Activated CD4-positive, alpha-beta memory T cell treated with anti-CD3 and anti-CD28 coated beads, Interleukin-2, amount 10 ng/mL, durations not matched to agents 7 days and 5 days (primary cell): ENCODE results near the gene SYNGR3. TPM values are rescaled to one million over a fixed set of nuclear protein-coding genes. Genes with fewer than 3 reads are reported as not detected.

Experiments
- CTCF ChIA-PET: fragments of 350-600 bp; sonication (Branson Sonifier 250); formaldehyde crosslinking; loops from one replicate; lab custom pipeline; 2021; ENCODE audit warnings: antibody characterized with exemption, inconsistent platforms; lab: Charles Lee
- POLR2A ChIA-PET: fragments of 350-600 bp; sonication (Branson Sonifier 250); formaldehyde crosslinking; loops from one replicate; lab custom pipeline; 2021; ENCODE audit warnings: antibody characterized with exemption; lab: Charles Lee
- DNase-seq: peaks from one replicate; pipeline ENCODE4 v3.0.0-alpha.2; 2020
- H3K27ac Mint-ChIP-seq: one replicate; pipeline ENCODE4 v1.8.0; 2021; ENCODE audit warnings: mild to moderate bottlenecking, mixed read lengths
- H3K27me3 Mint-ChIP-seq: one replicate; pipeline ENCODE4 v1.8.0; 2021; ENCODE audit warnings: mixed read lengths
- H3K36me3 Mint-ChIP-seq: one replicate; pipeline ENCODE4 v1.8.0; 2021; ENCODE audit warnings: low read depth, mixed read lengths
- H3K4me1 Mint-ChIP-seq: one replicate; pipeline ENCODE4 v1.8.0; 2021; ENCODE audit warnings: mixed read lengths
- H3K4me3 Mint-ChIP-seq: one replicate; pipeline ENCODE4 v1.8.0; 2021; ENCODE audit warnings: mild to moderate bottlenecking, mixed read lengths
- H3K9me3 Mint-ChIP-seq: one replicate; pipeline ENCODE4 v1.8.0; 2021; ENCODE audit warnings: mixed read lengths
- total RNA-seq, 2 experiments: library from RNA; stranded (reverse); gene quantifications; one replicate each; pipeline ENCODE4 v1.2.3, GENCODE V29; 2021

The SYNGR3 gene
- total RNA-seq, 2 experiments from 2014 or later = 12.3 to 12.6 TPM

DNA sequence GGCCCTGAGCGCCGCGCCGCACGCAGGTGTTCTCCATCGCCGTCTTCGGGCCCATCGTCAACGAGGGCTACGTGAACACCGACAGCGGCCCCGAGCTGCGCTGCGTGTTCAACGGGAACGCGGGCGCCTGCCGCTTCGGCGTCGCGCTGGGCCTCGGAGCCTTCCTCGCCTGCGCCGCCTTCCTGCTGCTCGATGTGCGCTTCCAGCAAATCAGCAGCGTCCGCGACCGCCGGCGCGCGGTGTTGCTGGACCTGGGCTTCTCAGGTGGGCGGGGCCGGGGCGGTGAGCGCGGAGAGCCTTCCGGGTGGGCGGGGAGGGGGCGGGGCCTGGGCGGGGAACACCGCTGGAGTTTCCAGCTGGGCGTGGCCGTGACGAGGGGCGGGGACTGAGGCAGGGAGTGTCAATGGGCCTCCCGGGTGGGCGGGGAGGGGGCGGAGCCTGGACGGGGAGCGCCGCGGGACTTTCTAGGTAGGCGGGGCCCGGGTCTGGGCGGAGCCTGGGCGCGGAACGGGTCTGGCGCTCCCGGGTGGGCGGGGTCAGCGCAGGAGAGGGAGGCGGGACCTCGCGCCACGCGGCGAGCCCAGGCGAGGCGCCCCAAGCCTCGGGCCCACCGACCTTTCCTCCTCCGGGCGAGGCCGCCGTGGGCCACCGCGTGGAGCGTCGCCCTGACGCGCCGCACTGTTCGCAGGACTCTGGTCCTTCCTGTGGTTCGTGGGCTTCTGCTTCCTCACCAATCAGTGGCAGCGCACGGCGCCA, 2.4 kb downstream of the SYNGR3 start:
- peak; percentile 98 for DNase-seq
- Mint-ChIP-seq H3K36me3 (peaks cover 12% of the 10 kb centered on the region), H3K4me3 (peak overlapping the region; percentile 73), H3K27me3 (peaks cover 14% of the 10 kb centered on the region), H3K27ac (peak overlapping the region; percentile 35), H3K9me3 (no peaks in the 10 kb centered on the region), H3K4me1 (peaks cover 37% of the 10 kb centered on the region)
- ChIA-PET CTCF (interaction anchor here (1.5 to 3.8 kb wide), 2 partner anchors 12 to 163 kb away, joined by 3 to 36 read pairs; partner anchors contain the start of gene TRAF7), POLR2A (interaction anchor here (1.0 to 5.6 kb wide), 9 partner anchors 8 to 222 kb away, joined by 3 to 56 read pairs (median 15); partner anchors contain the start of genes GFER, NOXO1, PGP and RPS2)

GRCh38 chr16:1992704-1993317, 3.0 kb downstream of the SYNGR3 start:
- Mint-ChIP-seq H3K9me3 (no peaks in the 10 kb centered on the region), H3K4me3 (no peak overlapping the region), H3K4me1 (peaks cover 37% of the 10 kb centered on the region), H3K36me3 (peaks cover 16% of the 10 kb centered on the region), H3K27ac (no peak overlapping the region), H3K27me3 (peaks cover 14% of the 10 kb centered on the region)
- POLR2A ChIA-PET = interaction anchor here (1.0 to 5.6 kb wide), 8 partner anchors 9 to 162 kb away, joined by 3 to 56 read pairs (median 16); partner anchors contain the start of genes GFER, NOXO1, RPS2 and TBL3
- DNase-seq = no peak
- CTCF ChIA-PET = interaction anchor here (1.5 to 3.8 kb wide), 2 partner anchors 12 to 163 kb away, joined by 3 to 36 read pairs; partner anchors contain the start of gene TRAF7

DNA sequence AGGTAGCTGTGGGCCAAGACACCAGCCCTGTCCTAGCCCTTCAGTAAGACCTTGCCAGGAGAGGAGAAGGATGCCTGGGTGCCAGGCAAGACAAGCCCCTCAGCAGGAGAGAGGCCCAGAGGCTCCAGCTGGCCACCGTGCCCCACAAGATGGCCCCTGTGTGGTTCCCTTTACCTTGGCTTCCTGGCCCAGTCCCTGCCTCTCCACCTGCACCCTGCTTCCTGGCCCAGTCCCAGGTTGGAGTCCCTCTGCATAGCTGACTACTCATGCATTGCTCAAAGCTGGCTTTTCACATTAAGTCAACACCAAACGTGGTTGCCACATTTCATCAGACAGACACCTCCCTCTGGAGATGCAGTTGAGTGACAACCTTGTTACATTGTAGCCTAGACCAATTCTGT, 4.0 kb downstream of the SYNGR3 start:
- Mint-ChIP-seq H3K27me3 (peaks cover 8% of the 10 kb centered on the region), H3K27ac (no peak overlapping the region), H3K9me3 (no peaks in the 10 kb centered on the region), H3K4me1 (peaks cover 34% of the 10 kb centered on the region), H3K4me3 (no peak overlapping the region), H3K36me3 (peaks cover 19% of the 10 kb centered on the region)
- POLR2A ChIA-PET = interaction anchor here (4.6 to 5.6 kb wide), 4 partner anchors 11 to 161 kb away, joined by 16 to 56 read pairs (median 24); partner anchors contain the start of genes RPS2, TBL3 and TRAF7
- no peak for DNase-seq
- CTCF ChIA-PET = interaction anchor here (3.8 kb wide), 1 partner anchor 11 kb away, joined by 36 read pairs; no protein-coding TSS in a partner anchor

DNA sequence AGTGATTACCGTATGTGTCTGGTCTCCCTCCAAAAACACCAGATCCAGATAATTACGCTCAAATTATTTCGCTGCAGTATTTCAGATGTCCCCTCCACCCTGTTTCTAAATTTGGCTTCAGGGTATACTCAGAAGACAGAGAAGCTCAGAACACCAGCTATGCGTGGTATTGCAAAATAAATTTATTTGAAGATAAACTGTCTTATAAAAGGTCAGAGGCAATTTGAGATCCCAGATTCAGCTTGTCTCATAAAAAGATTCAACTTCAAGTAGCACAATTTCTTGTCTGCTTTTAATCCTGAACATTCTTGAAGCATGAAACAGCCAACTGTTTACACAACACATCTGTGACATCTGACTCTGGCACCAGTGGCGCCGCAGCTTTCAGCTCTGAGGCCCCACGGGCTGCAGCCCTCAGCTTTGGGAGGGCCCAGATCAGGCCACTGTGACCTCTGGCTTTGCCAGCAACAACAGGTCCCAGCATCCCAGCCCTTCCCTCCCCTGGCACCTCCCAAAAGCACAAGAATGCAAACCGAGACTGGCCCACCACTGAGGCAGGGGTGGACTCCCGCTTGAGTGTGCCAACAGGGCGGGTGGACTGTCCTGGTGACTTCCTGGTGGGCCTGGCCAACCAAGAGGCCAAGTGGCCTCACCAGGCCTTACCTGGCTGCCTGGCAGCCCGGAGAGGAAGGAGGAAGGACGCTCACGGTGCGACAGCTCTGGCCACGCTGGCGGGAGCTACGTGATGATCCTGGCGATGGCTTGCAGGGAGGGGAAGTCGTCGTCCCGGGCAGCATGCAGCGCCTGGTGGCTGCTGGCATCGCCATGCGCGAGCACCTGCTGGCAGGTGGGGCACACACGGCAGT, 8.0 kb downstream of the SYNGR3 start:
- H3K4me1 Mint-ChIP-seq = peaks cover 11% of the 10 kb centered on the region
- ChIA-PET CTCF (interaction anchor here (1.1 kb wide), 1 partner anchor 25 kb away, joined by 4 read pairs; no protein-coding TSS in a partner anchor), POLR2A (interaction anchor here (1.0 to 1.1 kb wide), 2 partner anchors 10 to 157 kb away, joined by 3 read pairs; no protein-coding TSS in a partner anchor)
- DNase-seq = no peak
- H3K9me3 Mint-ChIP-seq = no peaks in the 10 kb centered on the region
- H3K27ac Mint-ChIP-seq = no peak overlapping the region
- no peaks in the 10 kb centered on the region for H3K27me3 Mint-ChIP-seq
- no peak overlapping the region for H3K4me3 Mint-ChIP-seq
- H3K36me3 Mint-ChIP-seq = peaks cover 34% of the 10 kb centered on the region

DNA sequence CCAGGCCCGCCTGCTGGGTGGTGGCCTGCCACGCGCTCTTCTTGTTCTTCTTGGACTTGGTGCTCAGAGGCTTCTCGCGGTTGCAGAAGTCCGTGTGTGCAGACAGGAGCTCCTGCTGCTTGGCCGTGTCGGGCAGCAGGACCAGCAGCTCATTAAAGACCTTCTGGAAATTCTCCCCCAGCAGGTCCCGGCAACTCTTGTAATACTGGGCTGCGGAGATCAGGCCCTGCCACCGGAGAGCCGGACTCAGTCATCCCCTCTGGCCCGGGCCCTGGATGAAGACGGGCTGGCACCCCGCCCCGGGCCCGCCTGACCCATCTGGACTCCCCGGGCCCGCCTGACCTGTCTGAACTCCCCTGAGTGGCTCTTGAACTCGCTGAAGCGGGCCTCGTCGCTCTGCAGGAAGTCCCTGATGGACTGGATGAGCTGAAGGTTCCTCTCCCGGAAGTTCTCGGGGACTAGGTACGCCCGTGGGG, 8.6 kb downstream of the SYNGR3 start:
- no peak for DNase-seq
- peaks cover 8% of the 10 kb centered on the region for H3K4me1 Mint-ChIP-seq
- POLR2A ChIA-PET = interaction anchor here (1.0 to 1.1 kb wide), 2 partner anchors 10 to 156 kb away, joined by 3 read pairs; no protein-coding TSS in a partner anchor
- no peaks in the 10 kb centered on the region for H3K9me3 Mint-ChIP-seq
- CTCF ChIA-PET = interaction anchor here (1.1 kb wide), 1 partner anchor 24 kb away, joined by 4 read pairs; no protein-coding TSS in a partner anchor
- H3K4me3 Mint-ChIP-seq = no peak overlapping the region
- peaks cover 34% of the 10 kb centered on the region for H3K36me3 Mint-ChIP-seq
- H3K27ac Mint-ChIP-seq = no peak overlapping the region
- H3K27me3 Mint-ChIP-seq = no peaks in the 10 kb centered on the region

DNA sequence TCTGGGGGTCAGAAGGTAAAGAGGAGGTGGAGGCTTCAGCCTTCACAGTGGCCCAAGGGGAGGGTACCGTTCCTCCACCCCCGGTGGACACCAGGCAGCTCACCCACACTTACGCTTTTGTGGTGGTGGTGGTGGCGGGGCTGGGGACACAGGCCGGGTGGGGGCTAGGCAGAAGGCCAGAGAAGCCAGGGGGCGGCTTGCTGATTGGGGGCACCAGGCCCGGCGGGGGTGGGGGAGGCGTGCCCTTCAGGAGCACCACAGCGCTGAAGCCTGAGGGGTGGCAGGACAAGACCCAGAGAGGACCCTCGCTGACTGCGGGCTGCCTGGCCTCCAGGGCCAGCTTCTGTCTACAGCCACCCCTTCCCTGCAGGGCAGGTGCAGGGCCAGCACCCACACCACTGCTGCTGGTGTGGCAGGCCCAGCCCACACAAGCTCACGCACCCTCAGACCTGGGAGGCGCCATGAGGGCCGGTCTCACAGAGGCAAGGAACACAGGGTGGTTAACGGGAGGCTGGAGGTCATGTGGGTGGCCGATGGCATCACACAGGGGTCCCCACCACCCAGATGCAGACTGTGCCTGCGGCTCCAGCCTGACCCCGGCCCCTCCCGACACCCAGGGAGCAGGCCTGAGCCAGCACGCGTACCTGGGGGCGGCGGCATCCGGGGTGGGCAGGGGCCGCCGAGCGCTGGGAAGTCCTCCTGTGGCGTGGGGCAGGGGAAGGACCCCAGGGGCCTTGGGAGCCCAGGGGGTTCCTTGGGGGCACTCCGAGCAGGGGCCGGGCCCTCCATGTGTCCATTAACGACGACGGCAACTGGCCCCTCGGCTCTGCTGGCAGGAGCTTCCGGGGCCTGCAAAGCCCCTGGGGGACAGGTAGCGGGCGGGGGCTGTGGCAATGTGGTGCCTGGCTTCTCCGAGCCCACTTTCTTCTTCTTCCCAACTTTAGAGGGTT, 9.4 kb downstream of the SYNGR3 start:
- Mint-ChIP-seq H3K4me1 (peaks cover 6% of the 10 kb centered on the region), H3K27me3 (no peaks in the 10 kb centered on the region), H3K4me3 (no peak overlapping the region), H3K9me3 (no peaks in the 10 kb centered on the region), H3K36me3 (peaks cover 34% of the 10 kb centered on the region), H3K27ac (no peak overlapping the region)
- POLR2A ChIA-PET = interaction anchor here (1.0 to 1.4 kb wide), 4 partner anchors 9 to 155 kb away, joined by 3 to 4 read pairs (median 4); no protein-coding TSS in a partner anchor
- CTCF ChIA-PET = no interaction called here
- no peak for DNase-seq

DNA sequence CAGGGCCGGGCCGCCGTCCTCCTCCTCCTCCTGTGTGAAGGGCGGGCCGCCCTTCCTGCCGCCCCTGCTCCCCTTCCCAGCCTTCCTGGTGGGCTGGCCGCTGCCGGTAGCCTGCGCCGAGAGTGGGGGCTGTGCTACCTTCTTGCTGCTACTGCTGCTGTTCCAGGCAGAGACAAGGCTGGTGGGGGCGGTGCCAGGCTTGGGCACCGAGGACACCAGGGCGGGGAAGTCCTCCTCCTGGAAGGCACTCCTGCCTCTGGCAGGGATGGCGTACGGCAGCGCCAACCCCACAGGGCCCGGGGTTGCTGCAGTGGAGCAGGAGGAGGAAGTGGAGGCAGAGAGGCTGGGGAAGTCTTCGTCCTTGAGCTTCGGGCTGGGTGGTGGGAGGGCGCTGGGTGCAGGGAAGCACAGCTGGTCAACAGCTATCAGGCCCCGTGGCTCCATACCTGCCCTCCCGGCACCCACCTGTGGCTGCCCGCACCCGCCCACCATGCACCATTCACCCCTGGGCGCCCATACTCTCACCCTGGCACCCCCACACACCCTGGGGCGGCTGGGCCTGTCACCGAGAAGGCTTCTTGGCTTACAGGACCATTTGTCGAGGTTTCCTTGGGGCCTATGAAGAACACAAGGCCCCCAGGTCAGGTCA, 10.2 kb downstream of the SYNGR3 start:
- ChIA-PET CTCF (no interaction called here), POLR2A (interaction anchor here (1.1 to 1.4 kb wide), 2 partner anchors 9 to 10 kb away, joined by 4 read pairs; no protein-coding TSS in a partner anchor)
- Mint-ChIP-seq H3K27ac (no peak overlapping the region), H3K4me3 (no peak overlapping the region), H3K36me3 (peaks cover 34% of the 10 kb centered on the region), H3K9me3 (no peaks in the 10 kb centered on the region), H3K4me1 (peaks cover 12% of the 10 kb centered on the region), H3K27me3 (no peaks in the 10 kb centered on the region)
- no peak for DNase-seq

- peaks cover 29% of the 10 kb centered on the region for H3K36me3 Mint-ChIP-seq
- ChIA-PET CTCF (interaction anchor here (1.3 kb wide), 1 partner anchor 139 kb away, joined by 3 read pairs; no protein-coding TSS in a partner anchor), POLR2A (interaction anchor here (1.4 to 1.5 kb wide), 2 partner anchors 8 to 22 kb away, joined by 4 read pairs; no protein-coding TSS in a partner anchor)
- H3K9me3 Mint-ChIP-seq = no peaks in the 10 kb centered on the region
- no peak overlapping the region for H3K4me3 Mint-ChIP-seq
- no peak for DNase-seq
- H3K27me3 Mint-ChIP-seq = no peaks in the 10 kb centered on the region
- H3K27ac Mint-ChIP-seq = no peak overlapping the region
- peaks cover 17% of the 10 kb centered on the region for H3K4me1 Mint-ChIP-seq
Measured at GRCh38 chr16:2001035-2001434, 11.3 kb downstream of the SYNGR3 start.

DNA sequence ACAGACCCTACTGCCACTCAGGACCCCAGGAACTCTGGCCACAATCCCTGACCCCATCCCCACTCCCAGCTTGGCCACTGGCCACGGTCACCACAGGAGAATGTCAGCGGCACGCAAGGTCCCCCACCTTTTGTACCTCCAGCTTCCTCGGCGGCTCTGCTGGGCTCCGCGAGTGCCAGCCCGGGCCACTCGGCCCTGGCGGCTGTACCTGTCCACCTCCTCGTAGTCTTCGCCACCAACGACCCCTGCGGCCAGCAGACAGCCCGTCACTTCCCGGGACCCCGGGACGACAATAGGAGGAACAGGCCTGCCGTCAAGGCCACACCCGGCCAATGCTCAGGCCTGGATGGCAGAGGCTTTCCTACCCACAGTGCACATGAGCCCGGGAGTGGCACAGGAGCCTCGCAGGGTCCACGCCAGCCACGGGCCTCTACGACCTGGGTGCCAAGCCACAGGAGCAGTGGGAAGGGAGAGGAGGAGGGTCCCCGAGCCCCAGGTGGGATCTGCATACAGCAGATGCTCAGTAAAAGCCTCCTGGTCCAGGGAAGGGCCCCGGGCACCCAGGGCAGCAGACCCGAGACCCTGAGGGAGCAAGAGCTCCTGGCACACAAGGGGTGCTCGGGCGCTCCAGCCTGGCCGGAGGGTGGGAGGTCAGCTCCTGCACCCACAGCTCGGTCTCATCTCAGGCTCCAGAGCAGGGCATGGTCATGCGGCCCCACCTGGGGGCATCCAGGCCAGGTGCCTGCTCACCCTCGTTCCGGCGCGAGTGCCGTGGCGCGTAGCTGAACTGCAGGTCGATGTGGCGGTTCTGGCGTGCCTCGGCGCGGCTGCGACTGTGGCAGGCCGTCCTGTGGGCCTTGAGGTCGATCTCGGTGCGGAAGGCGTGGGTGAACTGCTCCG, 11.9 kb downstream of the SYNGR3 start:
- no peaks in the 10 kb centered on the region for H3K9me3 Mint-ChIP-seq
- no peak overlapping the region for H3K27ac Mint-ChIP-seq
- ChIA-PET POLR2A (interaction anchor here (1.5 kb wide), 1 partner anchor 21 kb away, joined by 4 read pairs; no protein-coding TSS in a partner anchor), CTCF (interaction anchor here (0.6 to 1.3 kb wide), 2 partner anchors 103 to 139 kb away, joined by 3 to 4 read pairs; no protein-coding TSS in a partner anchor)
- H3K4me1 Mint-ChIP-seq = peaks cover 23% of the 10 kb centered on the region
- peaks cover 28% of the 10 kb centered on the region for H3K36me3 Mint-ChIP-seq
- H3K4me3 Mint-ChIP-seq = no peak overlapping the region
- no peaks in the 10 kb centered on the region for H3K27me3 Mint-ChIP-seq
- DNase-seq = no peak
